Esophagus muscularis mucosa (tissue), 4 donors: Measurements from ENCODE around the gene ANKRD33. TPM values are rescaled to one million over a fixed set of nuclear protein-coding genes. Genes with fewer than 3 reads are reported as not detected.

Source experiments
- DNase-seq: peaks from one replicate; pipeline ENCODE4 v3.0.0-alpha.2; 2017; ENCODE audit errors: extremely low spot score
- H3K27ac ChIP-seq, 4 donors: fragments of 200-600 bp; sonication (generic); replicated peaks in 1 of 4; 1 replicate in 3 of 4; 2 replicates in 1 of 4; pipeline ENCODE4 v1.5.1; 2016 to 2019; ENCODE audit warnings: mild to moderate bottlenecking in 1 of 4
- H3K27me3 ChIP-seq, 4 donors: fragments of 200-600 bp; sonication (generic); one replicate each; pipeline versions ENCODE4 v1.5.1 to v1.6.0; 2016 to 2019
- H3K36me3 ChIP-seq, 4 donors: fragments of 200-600 bp; sonication (generic); one replicate each; pipeline ENCODE4 v1.5.1; 2016 to 2019
- H3K4me1 ChIP-seq, 4 donors: fragments of 200-600 bp; sonication (generic); one replicate each; pipeline ENCODE4 v1.5.1; 2016 to 2019
- H3K4me3 ChIP-seq, 4 donors: fragments of 200-600 bp; sonication (generic); 1 replicate in 2 of 4; 2 replicates in 2 of 4; pipeline ENCODE4 v1.5.1; 2016 to 2019; ENCODE audit warnings: mild to moderate bottlenecking in 4 of 4, moderate library complexity in 1 of 4
- H3K9me3 ChIP-seq, 4 donors: fragments of 200-600 bp; sonication (generic); 1 replicate in 3 of 4; 2 replicates in 1 of 4; pipeline ENCODE4 v1.5.1; 2016 to 2019
- EP300 ChIP-seq: sonication (generic); formaldehyde crosslinking; IDR thresholded peaks from one replicate; pipeline ENCODE4 v1.6.1; 2017; ENCODE audit warnings: antibody characterized with exemption
- POLR2A ChIP-seq: fragments of 450-650 bp; IDR thresholded peaks from one replicate; pipeline ENCODE4 v1.6.1; 2017; ENCODE audit warnings: antibody characterized with exemption, moderate library complexity, mild to moderate bottlenecking, low read depth
- POLR2AphosphoS5 ChIP-seq, 2 donors: sonication (generic); formaldehyde crosslinking; IDR thresholded peaks; one replicate each; pipeline ENCODE4 v1.6.1; 2017; ENCODE audit warnings: antibody characterized with exemption in 2 of 2
- WGBS: methylation state at CpG from one replicate; pipeline ENCODE4 v1.1.5; 2018; 5-methylcytosine and 5-hydroxymethylcytosine counted together
- intact Hi-C: fragments of 100-400 bp; cut with DNase I; formaldehyde crosslinking; loops from one replicate; pipeline ENCODE4 v1.15.1; 2023
- total RNA-seq, 4 donors: library from RNA; depleted of rRNA; stranded (reverse); fragments of >200 nt; gene quantifications; one replicate each; pipeline versions ENCODE4 v1.1.0 to v1.2.1, GENCODE V29; 2016
- TF ChIP-seq, protein P1 (sequence below), 3 experiments: fragments of 200-600 bp in 2 of 3; fragments of 450-650 bp in 1 of 3; sonication (generic) in 2 of 3; IDR thresholded peaks; one replicate each; pipeline ENCODE4 v1.5.1; 2017 to 2019; ENCODE audit warnings: antibody characterized with exemption in 3 of 3, mild to moderate bottlenecking in 2 of 3, moderate library complexity in 1 of 3

ANKRD33 gene
- total RNA-seq, 4 donors from 2014 or later, result not detected

DNA sequence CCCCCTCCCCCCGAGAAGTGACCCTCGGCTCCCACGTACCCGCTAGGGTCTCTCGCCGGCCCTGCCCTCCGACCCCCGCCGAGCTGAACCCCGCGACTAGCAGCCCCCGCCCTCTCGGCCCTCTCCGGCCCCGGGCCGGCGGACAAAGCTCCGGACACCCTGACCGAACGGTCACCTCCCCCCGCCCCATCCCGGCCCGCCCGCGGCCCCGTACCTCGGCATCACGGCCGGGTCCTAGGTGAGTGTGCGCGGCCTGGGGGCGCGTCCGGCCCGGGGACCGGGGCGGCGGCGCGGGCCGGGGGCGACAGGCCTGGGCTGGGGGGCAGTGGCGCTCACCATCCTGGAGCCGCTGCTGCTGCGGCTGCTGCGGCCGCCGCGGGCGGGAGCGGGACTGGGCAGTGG lies 39.6 kb upstream of the ANKRD33 start, which contains the start of gene FIGNL2:
Gene FIGNL2, minus strand, starts transcription at position 393 of the 402 bp plus-strand sequence. CDS start 26,305 bp downstream, outside the sequence.
- TF ChIP-seq POLR2A (no peak), EP300 (no peak), POLR2AphosphoS5 (IDR thresholded peaks at IDR 0.05) (no peak)
- TF ChIP-seq, protein P1, sequence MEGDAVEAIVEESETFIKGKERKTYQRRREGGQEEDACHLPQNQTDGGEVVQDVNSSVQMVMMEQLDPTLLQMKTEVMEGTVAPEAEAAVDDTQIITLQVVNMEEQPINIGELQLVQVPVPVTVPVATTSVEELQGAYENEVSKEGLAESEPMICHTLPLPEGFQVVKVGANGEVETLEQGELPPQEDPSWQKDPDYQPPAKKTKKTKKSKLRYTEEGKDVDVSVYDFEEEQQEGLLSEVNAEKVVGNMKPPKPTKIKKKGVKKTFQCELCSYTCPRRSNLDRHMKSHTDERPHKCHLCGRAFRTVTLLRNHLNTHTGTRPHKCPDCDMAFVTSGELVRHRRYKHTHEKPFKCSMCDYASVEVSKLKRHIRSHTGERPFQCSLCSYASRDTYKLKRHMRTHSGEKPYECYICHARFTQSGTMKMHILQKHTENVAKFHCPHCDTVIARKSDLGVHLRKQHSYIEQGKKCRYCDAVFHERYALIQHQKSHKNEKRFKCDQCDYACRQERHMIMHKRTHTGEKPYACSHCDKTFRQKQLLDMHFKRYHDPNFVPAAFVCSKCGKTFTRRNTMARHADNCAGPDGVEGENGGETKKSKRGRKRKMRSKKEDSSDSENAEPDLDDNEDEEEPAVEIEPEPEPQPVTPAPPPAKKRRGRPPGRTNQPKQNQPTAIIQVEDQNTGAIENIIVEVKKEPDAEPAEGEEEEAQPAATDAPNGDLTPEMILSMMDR (IDR thresholded peaks at IDR 0.05), result no peak
- intact Hi-C loops, result no loop called here
- Histone ChIP-seq H3K9me3 (no peaks in the 10 kb centered on the region), H3K36me3 (no peaks in the 10 kb centered on the region), H3K27ac (peak within 1 kb of the TSS; percentile 55 to 68 (median 65)), H3K27me3 (peaks cover 0 to 69% (median 32%) of the 10 kb centered on the region in 4 donors), H3K4me3 (peak within 1 kb of the TSS; percentile 56 to 68 (median 58)), H3K4me1 (peaks cover 28 to 52% (median 48%) of the 10 kb centered on the region in 4 donors)
- no peak for DNase-seq
- no CpG with 5 or more reads among the region's 51 CpGs for WGBS

DNA sequence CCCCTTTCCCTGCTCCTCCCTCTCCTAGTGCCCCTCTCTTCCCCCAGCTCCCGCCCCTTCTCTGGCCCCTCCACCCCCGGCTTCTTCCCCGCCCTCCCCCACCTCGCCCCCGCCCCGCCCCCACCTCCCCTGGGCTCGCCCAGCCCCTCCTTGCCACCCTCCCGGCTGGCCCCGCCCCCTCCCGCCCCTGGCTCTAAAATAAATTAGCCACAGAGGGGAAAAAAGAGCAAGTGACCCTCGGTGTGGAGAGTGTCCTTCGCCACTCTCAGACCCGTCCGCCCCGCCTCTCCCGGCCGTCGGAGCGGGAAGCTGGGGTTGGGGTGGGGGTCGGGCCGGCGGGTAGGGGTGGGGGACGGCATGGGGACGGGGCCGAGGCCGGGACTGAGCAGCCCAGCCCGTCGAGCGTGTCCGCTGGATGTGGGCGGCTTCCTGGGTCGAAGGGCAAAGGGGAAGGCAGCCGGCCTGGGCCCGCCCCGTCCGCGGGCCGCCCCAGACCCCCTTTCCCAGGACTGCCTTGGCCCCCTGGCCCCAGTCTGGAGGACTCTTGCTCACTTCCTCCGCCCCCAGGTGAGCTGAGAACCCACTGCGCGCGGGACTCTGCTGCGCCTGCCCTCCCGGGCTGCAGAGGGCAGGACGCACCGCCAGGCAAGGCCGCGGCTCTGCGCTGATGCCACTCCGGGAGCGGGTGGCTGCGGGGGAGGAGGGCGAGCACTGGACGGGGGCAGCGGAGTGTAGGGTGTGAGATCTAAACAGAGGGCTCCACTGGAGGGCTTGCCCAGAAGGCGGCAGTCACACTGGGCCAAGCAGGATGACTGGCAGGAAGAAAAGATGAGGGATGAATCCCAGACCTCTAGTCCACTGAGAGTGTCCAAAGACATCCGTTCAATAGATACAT lies 38.8 kb upstream of the ANKRD33 start:
- no peaks in the 10 kb centered on the region for H3K9me3 ChIP-seq
- H3K4me3 ChIP-seq, result peak overlapping the region; percentile 56 to 68 (median 58)
- H3K4me1 ChIP-seq, result peaks cover 28 to 52% (median 48%) of the 10 kb centered on the region in 4 donors
- no peak for DNase-seq
- no peaks in the 10 kb centered on the region for H3K36me3 ChIP-seq
- TF ChIP-seq EP300 (no peak), POLR2A (no peak), POLR2AphosphoS5 (IDR thresholded peaks at IDR 0.05) (no peak)
- TF ChIP-seq, protein P1 (IDR thresholded peaks at IDR 0.05), result no peak
- 58% methylated on average over 27 of the region's 57 CpGs for WGBS
- H3K27me3 ChIP-seq, result peaks cover 0 to 61% (median 29%) of the 10 kb centered on the region in 4 donors
- intact Hi-C loops, result no loop called here
- H3K27ac ChIP-seq, result peak overlapping the region; percentile 55 to 68 (median 65)

DNA sequence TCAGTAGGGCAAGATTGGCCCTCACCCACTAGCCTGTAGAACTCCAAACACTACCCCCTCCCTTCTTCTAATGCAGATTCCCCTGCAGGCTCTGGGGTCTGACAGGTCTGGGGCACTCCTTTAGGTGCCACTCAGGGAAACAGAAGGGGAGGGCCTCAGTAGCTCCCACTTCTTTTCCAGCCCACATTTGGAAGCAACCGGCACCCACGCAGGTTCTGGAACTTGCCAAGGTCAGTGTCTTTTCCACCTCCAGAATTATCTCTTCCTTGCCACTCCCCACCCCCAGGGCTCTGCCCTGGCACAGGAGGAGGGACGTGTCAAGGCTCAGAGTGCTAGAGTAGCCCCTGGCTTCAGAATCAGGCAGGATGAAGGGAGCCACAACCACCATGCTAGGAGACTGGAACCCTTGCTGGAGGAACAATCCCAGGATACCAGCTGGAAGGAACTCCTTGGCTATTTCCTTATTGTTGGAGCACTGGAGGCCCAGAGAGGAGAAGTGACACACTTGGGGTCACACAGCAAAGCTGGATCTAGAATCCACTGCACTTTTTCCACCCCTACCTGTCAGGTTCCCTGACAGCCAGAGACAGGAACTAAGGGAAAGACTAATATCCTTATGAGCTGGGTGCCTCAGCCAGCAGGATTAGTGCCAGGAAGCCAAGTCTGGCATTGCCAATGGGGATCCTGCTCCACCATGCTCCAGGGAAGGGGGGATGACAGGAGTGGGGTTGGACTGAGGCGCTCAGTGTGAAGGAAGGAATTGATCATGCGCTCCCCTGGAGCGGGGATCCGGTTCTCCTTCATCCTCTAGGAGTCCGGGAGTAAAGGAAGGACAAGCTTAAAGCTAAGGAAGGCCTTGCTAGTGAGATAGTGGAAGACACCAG lies 37.6 kb upstream of the ANKRD33 start:
- peak overlapping the region in 3 of 4 donors; percentile 34 to 68 (median 62) for H3K27ac ChIP-seq
- no peaks in the 10 kb centered on the region for H3K9me3 ChIP-seq
- peaks cover 28 to 52% (median 48%) of the 10 kb centered on the region in 4 donors for H3K4me1 ChIP-seq
- TF ChIP-seq POLR2AphosphoS5 (IDR thresholded peaks at IDR 0.05), result no peak
- TF ChIP-seq, protein P1 (IDR thresholded peaks at IDR 0.05), result no peak
- no peak for TF ChIP-seq EP300
- no peak for TF ChIP-seq POLR2A
- H3K27me3 ChIP-seq, result peaks cover 0 to 49% (median 26%) of the 10 kb centered on the region in 4 donors
- H3K36me3 ChIP-seq, result no peaks in the 10 kb centered on the region
- 90% methylated on average over 8 of the region's 8 CpGs for WGBS
- no peak for DNase-seq
- H3K4me3 ChIP-seq, result no peak overlapping the region
- intact Hi-C loops, result no loop called here

DNA sequence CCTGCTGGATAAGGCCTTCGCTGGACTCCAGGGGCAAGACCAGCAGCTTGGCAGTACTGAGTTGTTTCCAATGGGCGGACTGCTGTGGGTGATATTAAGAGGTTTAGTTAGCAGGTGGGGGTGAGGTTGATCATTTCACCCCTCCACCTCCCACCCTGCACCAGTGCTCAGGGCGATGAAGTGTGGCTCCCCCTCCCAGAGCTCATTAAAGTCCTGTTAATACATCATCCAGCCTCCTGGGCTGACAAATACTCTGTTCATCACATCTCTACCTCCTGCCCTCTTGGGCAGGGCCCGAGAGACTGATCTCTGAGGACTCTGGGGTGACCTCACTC lies 37.0 kb upstream of the ANKRD33 start:
- no peak for DNase-seq
- Histone ChIP-seq H3K9me3 (no peaks in the 10 kb centered on the region), H3K27me3 (peaks cover 0 to 48% (median 23%) of the 10 kb centered on the region in 4 donors), H3K27ac (peak overlapping the region in 1 of 4 donors; percentile 6), H3K4me3 (no peak overlapping the region), H3K36me3 (no peaks in the 10 kb centered on the region), H3K4me1 (peaks cover 28 to 56% (median 54%) of the 10 kb centered on the region in 4 donors)
- 80% methylated on average over 4 of the region's 4 CpGs for WGBS
- intact Hi-C loops, result no loop called here
- no peak for TF ChIP-seq EP300
- TF ChIP-seq POLR2AphosphoS5 (IDR thresholded peaks at IDR 0.05), result no peak
- TF ChIP-seq POLR2A, result no peak
